Measurements from ENCODE around the gene RAVER2.

Gene RAVER2

GRCh38 chr1:64877151-64877550 is 132.3 kb downstream of the RAVER2 start:
- Histone ChIP-seq H3K4me1 (ENCODE audit: control insufficient read depth, insufficient read depth, low read length, poor library complexity, severe bottlenecking) (peaks cover 35% of the 10 kb centered on the region), H3K9me3 (ENCODE audit: control insufficient read depth, low read length) (no peaks in the 10 kb centered on the region), H3K27ac (ENCODE audit: insufficient read depth, low read length, poor library complexity, severe bottlenecking) (peak overlapping the region; percentile 52), H3K4me3 (ENCODE audit: insufficient read depth, low read depth, low read length, poor library complexity, severe bottlenecking) (no peak overlapping the region), H3K27me3 (replicated peaks; ENCODE audit: control insufficient read depth, insufficient read depth, low read length, poor library complexity, severe bottlenecking) (no peaks in the 10 kb centered on the region), H3K36me3 (ENCODE audit: control insufficient read depth, insufficient read depth, low read length) (peaks cover 48% of the 10 kb centered on the region)
- DNase-seq: peak; percentile 17 to 24 (median 20)

DNA sequence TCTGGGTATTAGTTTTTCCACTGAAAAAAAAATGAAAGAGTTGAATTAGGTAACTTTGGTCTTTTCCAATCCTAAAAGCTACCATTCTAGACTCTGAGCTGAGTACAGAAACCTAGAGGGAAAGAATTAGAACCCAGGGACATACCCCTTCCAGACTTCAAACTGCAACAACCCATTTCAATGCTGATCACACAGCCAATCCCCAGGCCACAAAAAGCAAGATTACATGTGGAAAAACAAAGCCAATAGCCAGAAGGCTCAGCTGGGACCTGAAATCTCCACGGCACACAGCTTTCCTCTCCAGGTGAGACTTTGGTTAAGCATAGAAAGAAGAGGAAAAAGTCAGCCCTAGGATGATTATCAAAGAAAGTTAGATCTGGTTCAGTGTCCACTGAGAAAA is 132.7 kb downstream of the RAVER2 start:
- peak overlapping the region; percentile 52 for H3K27ac ChIP-seq (ENCODE audit: insufficient read depth, low read length, poor library complexity, severe bottlenecking)

DNA sequence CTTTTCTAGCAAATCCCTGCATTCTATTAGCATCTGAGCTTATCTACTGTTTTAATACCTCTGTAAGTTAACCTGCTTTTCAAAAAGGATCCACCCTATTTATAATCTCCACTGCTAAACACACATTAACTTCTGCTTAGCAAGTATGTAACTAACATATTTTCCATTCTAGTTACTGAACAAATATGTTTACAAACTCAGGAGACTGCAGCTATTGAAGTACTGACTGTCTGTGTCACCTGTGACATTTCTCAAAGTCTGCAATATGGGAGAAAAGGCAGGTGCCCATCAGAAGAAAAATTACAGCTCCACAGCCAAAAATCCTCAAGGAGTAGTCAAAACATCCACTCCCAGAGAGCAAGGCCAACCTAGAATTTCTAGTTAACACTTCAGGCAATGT is 133.2 kb downstream of the RAVER2 start:
- DNase-seq: no peak
- H3K27ac ChIP-seq (ENCODE audit: insufficient read depth, low read length, poor library complexity, severe bottlenecking): no peak overlapping the region
- H3K36me3 ChIP-seq (ENCODE audit: control insufficient read depth, insufficient read depth, low read length): peaks cover 48% of the 10 kb centered on the region
- H3K4me1 ChIP-seq (ENCODE audit: control insufficient read depth, insufficient read depth, low read length, poor library complexity, severe bottlenecking): peaks cover 35% of the 10 kb centered on the region
- H3K4me3 ChIP-seq (ENCODE audit: insufficient read depth, low read depth, low read length, poor library complexity, severe bottlenecking): no peak overlapping the region
- H3K9me3 ChIP-seq (ENCODE audit: control insufficient read depth, low read length): no peaks in the 10 kb centered on the region
- no peaks in the 10 kb centered on the region for H3K27me3 ChIP-seq (replicated peaks; ENCODE audit: control insufficient read depth, insufficient read depth, low read length, poor library complexity, severe bottlenecking)

More for the DNA sequence above, 132.7 kb downstream of the RAVER2 start:
- DNase-seq: no peak
- Histone ChIP-seq H3K27me3 (replicated peaks; ENCODE audit: control insufficient read depth, insufficient read depth, low read length, poor library complexity, severe bottlenecking) (no peaks in the 10 kb centered on the region), H3K4me1 (ENCODE audit: control insufficient read depth, insufficient read depth, low read length, poor library complexity, severe bottlenecking) (peaks cover 35% of the 10 kb centered on the region), H3K4me3 (ENCODE audit: insufficient read depth, low read depth, low read length, poor library complexity, severe bottlenecking) (no peak overlapping the region), H3K36me3 (ENCODE audit: control insufficient read depth, insufficient read depth, low read length) (peaks cover 48% of the 10 kb centered on the region), H3K9me3 (ENCODE audit: control insufficient read depth, low read length) (no peaks in the 10 kb centered on the region)

- Histone ChIP-seq H3K9me3 (ENCODE audit: control insufficient read depth, low read length) (no peaks in the 10 kb centered on the region), H3K27ac (ENCODE audit: insufficient read depth, low read length, poor library complexity, severe bottlenecking) (no peak overlapping the region), H3K4me1 (ENCODE audit: control insufficient read depth, insufficient read depth, low read length, poor library complexity, severe bottlenecking) (peaks cover 35% of the 10 kb centered on the region), H3K4me3 (ENCODE audit: insufficient read depth, low read depth, low read length, poor library complexity, severe bottlenecking) (no peak overlapping the region), H3K36me3 (ENCODE audit: control insufficient read depth, insufficient read depth, low read length) (peaks cover 44% of the 10 kb centered on the region), H3K27me3 (replicated peaks; ENCODE audit: control insufficient read depth, insufficient read depth, low read length, poor library complexity, severe bottlenecking) (no peaks in the 10 kb centered on the region)
- DNase-seq: no peak
Measured at GRCh38 chr1:64878931-64879611, 134.2 kb downstream of the RAVER2 start.

DNA sequence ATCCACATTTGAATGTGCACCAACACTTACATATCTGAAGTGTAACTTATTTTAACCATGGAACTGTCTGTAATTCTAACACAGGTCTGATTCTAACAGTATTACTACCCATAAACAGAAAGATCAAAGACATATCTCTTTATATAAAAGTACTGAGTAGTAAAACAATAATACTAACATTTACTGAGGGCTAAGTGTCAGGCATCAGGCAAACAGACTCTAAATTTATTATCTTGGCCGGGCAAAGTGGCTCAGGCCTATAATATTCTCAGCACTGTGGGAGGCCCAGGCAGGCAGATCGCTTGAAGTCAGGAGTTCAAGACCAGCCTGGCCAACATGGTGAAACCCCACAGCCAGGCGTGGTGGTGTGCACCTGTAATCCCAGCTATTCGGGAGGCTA is 135.6 kb downstream of the RAVER2 start:
- H3K36me3 ChIP-seq (ENCODE audit: control insufficient read depth, insufficient read depth, low read length): peaks cover 35% of the 10 kb centered on the region
- H3K27ac ChIP-seq (ENCODE audit: insufficient read depth, low read length, poor library complexity, severe bottlenecking): no peak overlapping the region
- H3K4me3 ChIP-seq (ENCODE audit: insufficient read depth, low read depth, low read length, poor library complexity, severe bottlenecking): no peak overlapping the region
- H3K9me3 ChIP-seq (ENCODE audit: control insufficient read depth, low read length): no peaks in the 10 kb centered on the region
- H3K4me1 ChIP-seq (ENCODE audit: control insufficient read depth, insufficient read depth, low read length, poor library complexity, severe bottlenecking): peaks cover 32% of the 10 kb centered on the region
- H3K27me3 ChIP-seq (replicated peaks; ENCODE audit: control insufficient read depth, insufficient read depth, low read length, poor library complexity, severe bottlenecking): no peaks in the 10 kb centered on the region
- DNase-seq: no peak

- no peaks in the 10 kb centered on the region for H3K27me3 ChIP-seq (replicated peaks; ENCODE audit: control insufficient read depth, insufficient read depth, low read length, poor library complexity, severe bottlenecking)
- H3K9me3 ChIP-seq (ENCODE audit: control insufficient read depth, low read length): no peaks in the 10 kb centered on the region
- H3K27ac ChIP-seq (ENCODE audit: insufficient read depth, low read length, poor library complexity, severe bottlenecking): no peak overlapping the region
- peaks cover 23% of the 10 kb centered on the region for H3K4me1 ChIP-seq (ENCODE audit: control insufficient read depth, insufficient read depth, low read length, poor library complexity, severe bottlenecking)
- H3K4me3 ChIP-seq (ENCODE audit: insufficient read depth, low read depth, low read length, poor library complexity, severe bottlenecking): no peak overlapping the region
- DNase-seq: no peak
- peaks cover 30% of the 10 kb centered on the region for H3K36me3 ChIP-seq (ENCODE audit: control insufficient read depth, insufficient read depth, low read length)
Measured at GRCh38 chr1:64881281-64881680, 136.4 kb downstream of the RAVER2 start.
